Psoas muscle (tissue), 8 donors: ENCODE results near the gene ZBTB7C. TPM values are rescaled to one million over a fixed set of nuclear protein-coding genes. Genes with fewer than 3 reads are reported as not detected.

Source experiments
- ATAC-seq, 4 donors: fragments of 200-7000 bp; cut with Tn5 transposase; one replicate each; pipeline ENCODE4 v1.9.1; 2020; ENCODE audit warnings: moderate library complexity in 3 of 4, mild to moderate bottlenecking in 2 of 4
- DNase-seq, 2 donors: peaks; one replicate each; pipeline ENCODE4 v3.0.0-alpha.2; 2020
- H3K27ac ChIP-seq: fragments of 200-600 bp; one replicate; pipeline ENCODE4 v1.8.0; 2022
- H3K27me3 ChIP-seq, 3 donors: fragments of 200-600 bp in 1 of 3; one replicate each; pipeline versions ENCODE4 v1.6.1 to v1.8.0; 2013 to 2022; ENCODE audit warnings: low read length in 2 of 3, mild to moderate bottlenecking in 2 of 3, moderate library complexity in 1 of 3; ENCODE audit not compliant: insufficient read depth in 3 of 3
- H3K36me3 ChIP-seq, 2 donors: fragments of 200-600 bp in 1 of 2; one replicate each; pipeline versions ENCODE4 v1.6.1 to v1.8.0; 2013 to 2022; ENCODE audit warnings: low read depth in 1 of 2, mild to moderate bottlenecking in 1 of 2, moderate library complexity in 1 of 2; ENCODE audit not compliant: insufficient read depth in 1 of 2
- H3K4me1 ChIP-seq: fragments of 200-600 bp; one replicate; pipeline ENCODE4 v1.8.0; 2022
- H3K4me3 ChIP-seq: fragments of 200-600 bp; one replicate; pipeline ENCODE4 v1.8.0; 2022; ENCODE audit warnings: mild to moderate bottlenecking
- H3K9me3 ChIP-seq: fragments of 200-600 bp; one replicate; pipeline ENCODE4 v1.8.0; 2022
- CTCF ChIP-seq: fragments of 200-600 bp; IDR thresholded peaks from one replicate; pipeline ENCODE4 v1.8.0; 2022; ENCODE audit warnings: antibody characterized with exemption
- WGBS, 3 donors: extraction: QIAGEN DNeasy Blood & Tissue Kit; methylation state at CpG; one replicate each; pipeline versions ENCODE4 v1.1.6 to v1.1.7; 2013; 5-methylcytosine and 5-hydroxymethylcytosine counted together
- intact Hi-C, 2 donors: fragments of 100-400 bp; cut with DNase I; formaldehyde crosslinking; loops; one replicate each; pipeline versions ENCODE4 v1.11.0 to v1.14.2; 2022
- polyA plus RNA-seq, 3 donors: library from polyadenylated mRNA; stranded (reverse); fragments of 200-250 nt; gene quantifications; one replicate each; pipeline ENCODE4 v1.2.3, GENCODE V29; 2013
- total RNA-seq, 4 donors: library from RNA; stranded (reverse); fragmentation: NEBNext Ultra II Directional in 2 of 4; extraction: Animal tissue kit (Norgen Biotek cat#: 25700) in 2 of 4; gene quantifications; one replicate each; pipeline versions ENCODE4 v1.2.1 to v1.2.4, GENCODE V29; 2021 to 2023
- donor health status: healthy with polysubstance abuse.
- donor health status: DM: no; HTN: no; CAD: no; lungs with moderate emphysema.
- donor health status: Bipolar disorder and iron deficiency.
- donor health status: healthy.
- donor health status: DM: yes; HTN: yes; CAD: no.
- donor health status: DM: no; HTN: no; CAD: no.
- donor health status: DM: no; HTN: no; CAD: no.
- donor health status: DM: yes; HTN: yes; CAD: no.

The ZBTB7C gene
- total and polyA plus RNA-seq, 7 donors: 0.34 to 2.9 (median 0.78) TPM

GRCh38 chr18:48066225-48066652 is 342.9 kb downstream of the ZBTB7C start:
- no peak for TF ChIP-seq CTCF
- intact Hi-C loops: no loop called here
- Histone ChIP-seq H3K27ac (no peak overlapping the region), H3K4me1 (no peaks in the 10 kb centered on the region), H3K36me3 (no peaks in the 10 kb centered on the region), H3K4me3 (no peak overlapping the region), H3K27me3 (no peaks in the 10 kb centered on the region), H3K9me3 (no peaks in the 10 kb centered on the region)
- DNase-seq: no peak
- ATAC-seq: no peak
- WGBS, 3 donors: 64 to 79% (median 76%) methylated on average over 4 of the region's 4 CpGs

- Histone ChIP-seq H3K27ac (no peak overlapping the region), H3K9me3 (no peaks in the 10 kb centered on the region), H3K27me3 (no peaks in the 10 kb centered on the region), H3K4me3 (no peak overlapping the region), H3K36me3 (no peaks in the 10 kb centered on the region), H3K4me1 (no peaks in the 10 kb centered on the region)
- ATAC-seq: no peak
- intact Hi-C loops: no loop called here
- no peak for DNase-seq
- 85 to 96% (median 92%) methylated on average over 3 of the region's 3 CpGs for WGBS, 3 donors
- TF ChIP-seq CTCF: no peak
Observed at GRCh38 chr18:48065601-48065995, 343.6 kb downstream of the ZBTB7C start.

GRCh38 chr18:48064978-48065600 is 344.1 kb downstream of the ZBTB7C start:
- Histone ChIP-seq H3K4me1 (no peaks in the 10 kb centered on the region), H3K4me3 (no peak overlapping the region), H3K27ac (no peak overlapping the region), H3K9me3 (no peaks in the 10 kb centered on the region), H3K36me3 (no peaks in the 10 kb centered on the region), H3K27me3 (no peaks in the 10 kb centered on the region)
- ATAC-seq: no peak
- TF ChIP-seq CTCF: no peak
- intact Hi-C loops: no loop called here
- 91 to 92% (median 92%) methylated on average over 10 of the region's 10 CpGs for WGBS, 3 donors
- DNase-seq: no peak

DNA sequence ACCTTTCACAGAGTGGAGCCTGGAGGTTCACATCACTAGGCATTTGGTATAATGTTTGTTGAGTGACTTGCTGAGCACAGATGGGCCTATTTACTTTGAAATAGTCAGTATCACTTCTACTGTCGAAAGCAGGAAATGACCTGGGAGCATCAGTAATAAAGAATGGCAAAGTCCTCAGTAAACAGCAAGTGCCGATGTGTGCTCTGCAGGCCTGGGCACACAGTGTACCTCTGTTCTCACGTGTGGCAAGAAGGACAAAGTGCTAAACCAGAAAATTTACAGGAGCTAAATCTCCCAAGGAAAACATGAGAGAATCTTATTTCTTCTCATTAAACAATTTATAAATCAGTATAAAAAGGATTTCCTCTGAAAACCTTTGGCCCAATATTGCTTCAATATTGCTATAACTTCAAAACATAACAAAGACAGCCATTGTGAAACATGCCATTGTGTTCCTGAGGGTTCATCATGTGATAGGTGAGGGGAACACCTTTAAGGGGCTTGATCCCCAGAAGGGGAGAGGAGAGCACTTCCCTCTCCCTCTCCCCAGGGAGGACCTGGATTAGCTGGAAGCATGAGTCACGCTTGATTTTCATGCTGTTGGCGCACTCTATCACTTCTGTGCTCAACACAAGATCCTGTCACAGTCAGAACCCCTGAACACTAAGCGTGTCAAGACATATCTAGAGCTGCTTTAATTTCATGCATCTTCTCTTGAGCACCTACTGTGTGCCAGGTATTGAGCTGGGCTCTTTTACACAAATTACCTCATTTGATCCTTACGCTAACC is 347.2 kb downstream of the ZBTB7C start:
- DNase-seq (no peak), ATAC-seq (no peak)
- intact Hi-C loops: no loop called here
- 85 to 98% (median 90%) methylated on average over 7 of the region's 7 CpGs for WGBS, 3 donors
- no peaks in the 10 kb centered on the region for H3K27me3 ChIP-seq
- H3K9me3 ChIP-seq: no peaks in the 10 kb centered on the region
- TF ChIP-seq CTCF: no peak
- no peaks in the 10 kb centered on the region for H3K4me1 ChIP-seq
- no peak overlapping the region for H3K4me3 ChIP-seq
- H3K36me3 ChIP-seq: no peaks in the 10 kb centered on the region
- H3K27ac ChIP-seq: no peak overlapping the region
